CD14-positive monocyte (primary cell): Measurements from ENCODE around the gene BORCS5. TPM values are rescaled to one million over a fixed set of nuclear protein-coding genes. Genes with fewer than 3 reads are reported as not detected.

ENCODE experiments used
- DNase-seq, 3 donors: peaks; one replicate each; pipeline ENCODE4 v3.0.0-alpha.2; 2011 to 2022
- H2AFZ ChIP-seq: 2 replicates; pipeline ENCODE4 v1.6.0; 2012; ENCODE audit warnings: mild to moderate bottlenecking, low read depth, low read length, inconsistent platforms; ENCODE audit not compliant: insufficient read depth, poor library complexity, severe bottlenecking
- H3K27ac ChIP-seq, 2 donors: 1 replicate in 1 of 2; 2 replicates in 1 of 2; pipeline ENCODE4 v1.5.1; 2012 to 2013; ENCODE audit warnings: low read length in 2 of 2, control low read depth in 1 of 2, inconsistent platforms in 1 of 2, low read depth in 1 of 2, mild to moderate bottlenecking in 1 of 2
- H3K27me3 ChIP-seq, 2 donors: one replicate each; pipeline versions ENCODE4 v1.6.0 to v1.6.1; 2011 to 2013; ENCODE audit warnings: low read length in 2 of 2; ENCODE audit not compliant: control insufficient read depth in 2 of 2, insufficient read depth in 2 of 2
- H3K36me3 ChIP-seq, 2 donors: replicated peaks in 1 of 2; 1 replicate in 1 of 2; 2 replicates in 1 of 2; pipeline versions ENCODE4 v1.5.1 to v1.6.1; 2012 to 2013; ENCODE audit warnings: low read length in 2 of 2, control low read depth in 1 of 2, inconsistent platforms in 1 of 2, mild to moderate bottlenecking in 1 of 2; ENCODE audit not compliant: insufficient read depth in 2 of 2, control insufficient read depth in 1 of 2
- H3K4me1 ChIP-seq, 2 donors: 1 replicate in 1 of 2; 2 replicates in 1 of 2; pipeline versions ENCODE4 v1.5.1 to v1.6.1; 2012 to 2013; ENCODE audit warnings: low read length in 2 of 2, control low read depth in 1 of 2, inconsistent platforms in 1 of 2, mild to moderate bottlenecking in 1 of 2, moderate library complexity in 1 of 2; ENCODE audit not compliant: insufficient read depth in 2 of 2, control insufficient read depth in 1 of 2
- H3K4me2 ChIP-seq: replicated peaks from 2 replicates; pipeline ENCODE3; 2012; ENCODE audit warnings: low read length, moderate library complexity, mild to moderate bottlenecking; ENCODE audit not compliant: poor library complexity, severe bottlenecking; ENCODE audit errors: extremely low read depth
- H3K4me3 ChIP-seq, 3 experiments: fragments of 200-600 bp in 1 of 3; sonication (generic) in 1 of 3; replicated peaks in 1 of 3; 1 replicate in 2 of 3; 2 replicates in 1 of 3; pipeline ENCODE4 v1.5.1; 2011 to 2013; ENCODE audit warnings: low read length in 3 of 3, mild to moderate bottlenecking in 3 of 3, control low read depth in 2 of 3, low read depth in 2 of 3, inconsistent platforms in 1 of 3, moderate library complexity in 1 of 3
- H3K79me2 ChIP-seq: 2 replicates; pipeline ENCODE4 v1.6.0; 2012; ENCODE audit warnings: mild to moderate bottlenecking, control low read depth, inconsistent platforms, low read length, moderate library complexity; ENCODE audit not compliant: insufficient read depth
- H3K9ac ChIP-seq: 2 replicates; pipeline ENCODE4 v1.6.0; 2017; ENCODE audit warnings: low read length, mild to moderate bottlenecking; ENCODE audit not compliant: insufficient read depth, poor library complexity, severe bottlenecking
- H3K9me3 ChIP-seq, 2 donors: replicated peaks in 1 of 2; 1 replicate in 1 of 2; 2 replicates in 1 of 2; pipeline versions ENCODE4 v1.5.1 to v1.6.1; 2012 to 2013; ENCODE audit warnings: low read length in 2 of 2, control low read depth in 1 of 2; ENCODE audit not compliant: control insufficient read depth in 1 of 2, insufficient read depth in 1 of 2
- H4K20me1 ChIP-seq: 2 replicates; pipeline ENCODE4 v1.6.0; 2012; ENCODE audit warnings: mild to moderate bottlenecking, low read length, control low read depth, moderate library complexity; ENCODE audit not compliant: insufficient read depth
- H3K27ac Mint-ChIP-seq, 7 donors: one replicate each; pipeline ENCODE4 v1.8.0; 2020; ENCODE audit warnings: mild to moderate bottlenecking in 7 of 7, mixed read lengths in 7 of 7, moderate library complexity in 6 of 7, inconsistent platforms in 2 of 7
- H3K27me3 Mint-ChIP-seq, 3 donors: one replicate each; pipeline ENCODE4 v1.8.0; 2021 to 2022; ENCODE audit warnings: low read depth in 3 of 3, mild to moderate bottlenecking in 3 of 3, mixed read lengths in 3 of 3, moderate library complexity in 3 of 3, inconsistent platforms in 1 of 3
- H3K36me3 Mint-ChIP-seq, 2 donors: one replicate each; pipeline ENCODE4 v1.8.0; 2020; ENCODE audit warnings: mixed read lengths in 2 of 2, inconsistent platforms in 1 of 2, mild to moderate bottlenecking in 1 of 2
- H3K4me1 Mint-ChIP-seq: one replicate; pipeline ENCODE4 v1.8.0; 2020; ENCODE audit warnings: mild to moderate bottlenecking, mixed read lengths
- H3K4me3 Mint-ChIP-seq, 2 donors: one replicate each; pipeline ENCODE4 v1.8.0; 2020; ENCODE audit warnings: mild to moderate bottlenecking in 2 of 2, mixed read lengths in 2 of 2, moderate library complexity in 1 of 2
- H3K9me3 Mint-ChIP-seq, 7 donors: one replicate each; pipeline ENCODE4 v1.8.0; 2020 to 2022; ENCODE audit warnings: mixed read lengths in 7 of 7, mild to moderate bottlenecking in 6 of 7, moderate library complexity in 6 of 7, inconsistent platforms in 2 of 7
- CTCF ChIP-seq: fragments of 200-600 bp; IDR thresholded peaks from one replicate; pipeline ENCODE4 v1.8.0; 2022; ENCODE audit warnings: antibody characterized with exemption, mild to moderate bottlenecking
- WGBS: methylation state at CpG from one replicate; pipeline ENCODE4 v1.1.5; 2013; ENCODE audit warnings: missing lambda C conversion rate; ENCODE audit not compliant: insufficient coverage; 5-methylcytosine and 5-hydroxymethylcytosine counted together
- intact Hi-C, 2 donors: fragments of 100-400 bp; cut with micrococcal nuclease; formaldehyde crosslinking; loops; one replicate each; pipeline versions ENCODE4 v1.15.0 to v1.15.1; 2023
- polyA plus RNA-seq, 3 donors: library from polyadenylated mRNA; depleted of rRNA in 1 of 3; unstranded in 2 of 3; stranded (reverse) in 1 of 3; fragments of 300-500 nt in 2 of 3; fragments of >200 nt in 1 of 3; fragmentation: Illumina TruSeq in 2 of 3; gene quantifications; 1 replicate in 2 of 3; 2 replicates in 1 of 3; pipeline ENCODE4 v1.2.3, GENCODE V29; 2012 to 2021

The BORCS5 gene
- polyA plus RNA-seq, 3 donors: 8.5 to 15.1 (median 9.6) TPM

GRCh38 chr12:12498210-12498609 is 141.3 kb downstream of the BORCS5 start:
- no peaks in the 10 kb centered on the region for H3K27me3 ChIP-seq
- H3K79me2 ChIP-seq: no peaks in the 10 kb centered on the region
- H3K9ac ChIP-seq: no peak overlapping the region
- intact Hi-C loops: no loop called here
- no peaks in the 10 kb centered on the region for H3K9me3 ChIP-seq
- no peaks in the 10 kb centered on the region for H3K4me1 Mint-ChIP-seq
- H2AFZ ChIP-seq: no peak overlapping the region
- H3K9me3 Mint-ChIP-seq: peaks cover 0 to 1% (median 0%) of the 10 kb centered on the region in 7 donors
- H3K4me3 Mint-ChIP-seq: no peak overlapping the region
- H3K27ac Mint-ChIP-seq: no peak overlapping the region
- TF ChIP-seq CTCF: no peak
- no peaks in the 10 kb centered on the region for H4K20me1 ChIP-seq
- H3K4me1 ChIP-seq: no peaks in the 10 kb centered on the region
- H3K4me2 ChIP-seq: no peak overlapping the region
- H3K27me3 Mint-ChIP-seq: peaks cover 0 to 2% (median 0%) of the 10 kb centered on the region in 3 donors
- no peak for DNase-seq
- H3K36me3 Mint-ChIP-seq: no peaks in the 10 kb centered on the region
- no peak overlapping the region for H3K27ac ChIP-seq
- no peaks in the 10 kb centered on the region for H3K36me3 ChIP-seq
- H3K4me3 ChIP-seq: no peak overlapping the region
- WGBS: 94% methylated on average over 2 of the region's 4 CpGs

GRCh38 chr12:12499909-12500604 is 143.2 kb downstream of the BORCS5 start:
- WGBS: 91% methylated on average over 2 of the region's 5 CpGs

More at GRCh38 chr12:12499909-12500604, 143.2 kb downstream of the BORCS5 start:
- no peaks in the 10 kb centered on the region for H3K4me1 Mint-ChIP-seq
- no peak overlapping the region for H3K4me3 Mint-ChIP-seq
- H2AFZ ChIP-seq: no peak overlapping the region
- no peak overlapping the region for H3K4me3 ChIP-seq
- H3K4me1 ChIP-seq: no peaks in the 10 kb centered on the region
- no peak for DNase-seq
- H3K27me3 Mint-ChIP-seq: peaks cover 0 to 2% (median 0%) of the 10 kb centered on the region in 3 donors
- H3K9me3 ChIP-seq: no peaks in the 10 kb centered on the region
- H3K36me3 ChIP-seq: no peaks in the 10 kb centered on the region
- no peaks in the 10 kb centered on the region for H3K79me2 ChIP-seq
- H3K27ac ChIP-seq: no peak overlapping the region
- H4K20me1 ChIP-seq: no peaks in the 10 kb centered on the region
- no peak for TF ChIP-seq CTCF
- no peaks in the 10 kb centered on the region for H3K36me3 Mint-ChIP-seq
- H3K4me2 ChIP-seq: no peak overlapping the region
- H3K9ac ChIP-seq: no peak overlapping the region
- peak overlapping the region in 2 of 7 donors; percentile 10 to 21 for H3K27ac Mint-ChIP-seq
- intact Hi-C loops: no loop called here
- H3K9me3 Mint-ChIP-seq: peaks cover 0 to 1% (median 0%) of the 10 kb centered on the region in 7 donors
- no peaks in the 10 kb centered on the region for H3K27me3 ChIP-seq
